Measurements from ENCODE around the gene PKN3.
"Not testable (repeated sequence)": the region's sequence is repeated elsewhere in the genome, so short reads cannot be mapped to it uniquely, and the experiment has no call there.

Gene PKN3

GRCh38 chr9:128657796-128658195 is 44.5 kb upstream of the PKN3 start:
- CTCF ChIA-PET, result interaction anchor here (0.9 to 2.0 kb wide), 3 partner anchors 22 to 161 kb away, joined by 4 read pairs; partner anchors contain the start of genes ENDOG and PKN3
- no peak for TF ChIP-seq CTCF (IDR thresholded peaks at IDR 0.05; ENCODE audit: insufficient read depth, low read length, missing control alignments)
- no peak for DNase-seq (ENCODE audit: low read depth, low spot score)

GRCh38 chr9:128666481-128666941 is 35.8 kb upstream of the PKN3 start:
- CTCF ChIA-PET; DNase-seq (ENCODE audit: low read depth, low spot score); H3K4me3 ChIP-seq (ENCODE audit: low read depth, low read length): not testable (repeated sequence)
- POLR2A ChIA-PET, result interaction anchor here (1.1 kb wide), 1 partner anchor 13 kb away, joined by 4 read pairs; no protein-coding TSS in a partner anchor

More at GRCh38 chr9:128657796-128658195, 44.5 kb upstream of the PKN3 start:
- POLR2A ChIA-PET, result interaction anchor here (1.5 kb wide), 1 partner anchor 27 kb away, joined by 5 read pairs; no protein-coding TSS in a partner anchor
- H3K4me3 ChIP-seq (ENCODE audit: low read depth, low read length), result no peak overlapping the region

DNA sequence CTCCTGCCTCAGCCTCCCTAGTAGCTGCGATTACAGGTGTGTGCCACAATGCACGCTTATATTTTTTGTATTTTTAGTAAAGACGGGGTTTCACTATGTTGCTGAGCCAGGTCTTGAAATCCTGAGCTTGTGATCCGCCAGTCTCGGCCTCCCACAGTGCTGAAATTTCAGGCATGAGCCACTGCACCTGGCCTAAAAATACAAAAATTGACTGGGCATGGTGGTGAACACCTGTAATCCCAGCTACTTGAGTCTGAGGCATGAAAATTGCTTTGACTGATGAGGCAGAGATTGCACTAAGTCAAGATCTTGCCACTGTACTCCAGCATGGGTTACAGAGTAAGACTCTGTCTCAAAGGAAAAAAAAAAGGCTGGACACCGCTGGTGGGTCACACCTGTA is 32.5 kb upstream of the PKN3 start:
- DNase-seq (ENCODE audit: low read depth, low spot score), result no peak
- POLR2A ChIA-PET, result interaction anchor here (1.2 kb wide), 1 partner anchor 239 kb away, joined by 6 read pairs; no protein-coding TSS in a partner anchor
- CTCF ChIA-PET, result interaction anchor here (1.4 kb wide), 1 partner anchor 32 kb away, joined by 5 read pairs; the partner anchor contains the start of gene PKN3

GRCh38 chr9:128675382-128675781 is 26.9 kb upstream of the PKN3 start:
- POLR2A ChIA-PET, result no interaction called here

More for the DNA sequence above, 32.5 kb upstream of the PKN3 start:
- H3K4me3 ChIP-seq (ENCODE audit: low read depth, low read length), result no peak overlapping the region
- no peak for TF ChIP-seq CTCF (IDR thresholded peaks at IDR 0.05; ENCODE audit: insufficient read depth, low read length, missing control alignments)

GRCh38 chr9:128677794-128678193 is 24.5 kb upstream of the PKN3 start:
- CTCF ChIA-PET, result no interaction called here
- POLR2A ChIA-PET, result no interaction called here
- TF ChIP-seq CTCF (IDR thresholded peaks at IDR 0.05; ENCODE audit: insufficient read depth, low read length, missing control alignments), result no peak
- H3K4me3 ChIP-seq (ENCODE audit: low read depth, low read length), result no peak overlapping the region
- no peak for DNase-seq (ENCODE audit: low read depth, low spot score)

More at GRCh38 chr9:128675382-128675781, 26.9 kb upstream of the PKN3 start:
- CTCF ChIA-PET, result interaction anchor here (0.6 to 1.7 kb wide), 2 partner anchors 10 to 26 kb away, joined by 3 to 4 read pairs; partner anchors contain the start of gene PKN3
- no peak for DNase-seq (ENCODE audit: low read depth, low spot score)
- TF ChIP-seq CTCF (IDR thresholded peaks at IDR 0.05; ENCODE audit: insufficient read depth, low read length, missing control alignments), result no peak
- no peak overlapping the region for H3K4me3 ChIP-seq (ENCODE audit: low read depth, low read length)

DNA sequence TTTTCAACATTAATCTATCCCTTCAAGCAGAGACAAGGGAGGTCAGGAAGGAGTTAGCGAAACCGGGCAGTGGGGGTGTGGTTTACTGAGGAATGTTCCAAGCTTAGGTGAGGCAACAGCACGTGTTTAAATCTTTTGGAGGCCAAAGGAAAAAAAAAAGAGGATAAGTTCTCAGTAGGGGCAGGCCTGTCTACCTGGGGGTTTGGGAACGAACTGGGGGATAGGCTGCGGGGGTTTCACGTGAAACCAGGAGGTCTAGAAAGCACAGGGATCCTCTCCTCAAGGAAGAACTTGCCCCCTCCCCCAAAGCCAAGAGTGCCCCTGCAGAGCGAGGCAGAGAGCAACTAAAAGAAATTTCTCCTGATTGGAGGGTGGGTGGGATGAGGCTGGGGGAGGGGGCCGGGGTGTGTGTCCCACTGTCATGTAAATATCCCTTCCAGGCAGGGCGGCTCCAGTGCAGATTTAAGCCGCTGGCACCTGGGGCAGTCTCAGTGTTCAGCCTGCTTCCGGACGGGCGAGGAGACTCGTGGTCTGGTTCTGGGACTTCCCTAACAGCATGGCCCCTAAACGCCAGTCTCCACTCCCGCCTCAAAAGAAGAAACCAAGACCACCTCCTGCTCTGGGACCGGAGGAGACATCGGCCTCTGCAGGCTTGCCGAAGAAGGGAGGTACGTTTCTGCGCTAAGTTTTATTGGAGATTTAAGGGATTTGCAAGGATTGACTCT is 18.8 kb upstream of the PKN3 start:
- DNase-seq (ENCODE audit: low read depth, low spot score), result no peak
- ChIA-PET CTCF (interaction anchor here (1.1 to 2.6 kb wide), 4 partner anchors 18 to 87 kb away, joined by 3 to 11 read pairs (median 8); partner anchors contain the start of gene PKN3), POLR2A (interaction anchor here (0.5 to 1.6 kb wide), 3 partner anchors 25 to 384 kb away, joined by 3 to 7 read pairs (median 5); no protein-coding TSS in a partner anchor)
- H3K4me3 ChIP-seq (ENCODE audit: low read depth, low read length), result peak overlapping the region; percentile 74
- TF ChIP-seq CTCF (IDR thresholded peaks at IDR 0.05; ENCODE audit: insufficient read depth, low read length, missing control alignments), result no peak
